Measurements from ENCODE around the gene TSPAN3. TPM values are rescaled to one million over a fixed set of nuclear protein-coding genes. Genes with fewer than 3 reads are reported as not detected.

Gene TSPAN3
- total RNA-seq, 2 experiments from 2014 or later, result 14.7 to 15.5 TPM

GRCh38 chr15:77032647-77033416 lies 38.1 kb downstream of the TSPAN3 start:
- ChIA-PET CTCF (interaction anchor here (1.4 kb wide), 1 partner anchor 9 kb away, joined by 3 read pairs; no protein-coding TSS in a partner anchor), POLR2A (interaction anchor here (0.9 to 2.6 kb wide), 2 partner anchors 38 kb away, joined by 3 to 14 read pairs; partner anchors contain the start of gene PSTPIP1)
- no peak overlapping the region for H3K27ac ChIP-seq (ENCODE audit: low read depth in 1 of 2, low read length in 2 of 2)
- TF ChIP-seq CTCF (IDR thresholded peaks at IDR 0.05), result no peak
- Mint-ChIP-seq H3K27ac (no peak overlapping the region), H3K36me3 (ENCODE audit: low read depth) (peaks cover 68% of the 10 kb centered on the region), H3K4me3 (no peak overlapping the region), H3K27me3 (no peaks in the 10 kb centered on the region), H3K4me1 (ENCODE audit: low read depth) (no peaks in the 10 kb centered on the region), H3K9me3 (no peaks in the 10 kb centered on the region)
- H3K4me1 ChIP-seq (ENCODE audit: insufficient read depth, low read length), result peaks cover 5% of the 10 kb centered on the region
- intact Hi-C loops (cut with DNase I, micrococcal nuclease), result no loop called here
- no peaks in the 10 kb centered on the region for H3K27me3 ChIP-seq (ENCODE audit: control insufficient read depth in 1 of 2, insufficient read depth in 2 of 2, low read length in 2 of 2)
- no peak overlapping the region for H3K4me3 ChIP-seq (ENCODE audit: low read length)
- DNase-seq (peak in 1 of 14 experiments; percentile 1), ATAC-seq (ENCODE audit: poor library complexity) (no peak)
- peaks cover 100% of the 10 kb centered on the region for H3K36me3 ChIP-seq (ENCODE audit: insufficient read depth, low read length)
- peaks cover 0 to 19% of the 10 kb centered on the region in 2 experiments for H3K9me3 ChIP-seq (ENCODE audit: control insufficient read depth in 1 of 2, insufficient read depth in 1 of 2, low read length in 2 of 2)

- H3K36me3 Mint-ChIP-seq (ENCODE audit: low read depth), result peaks cover 64% of the 10 kb centered on the region
- Histone ChIP-seq H3K9me3 (ENCODE audit: control insufficient read depth in 1 of 2, insufficient read depth in 1 of 2, low read length in 2 of 2) (peaks cover 0 to 12% of the 10 kb centered on the region in 2 experiments), H3K27me3 (ENCODE audit: control insufficient read depth in 1 of 2, insufficient read depth in 2 of 2, low read length in 2 of 2) (no peaks in the 10 kb centered on the region), H3K36me3 (ENCODE audit: insufficient read depth, low read length) (peaks cover 100% of the 10 kb centered on the region), H3K4me3 (ENCODE audit: low read length) (no peak overlapping the region), H3K27ac (ENCODE audit: low read depth in 1 of 2, low read length in 2 of 2) (no peak overlapping the region), H3K4me1 (ENCODE audit: insufficient read depth, low read length) (peaks cover 8% of the 10 kb centered on the region)
- POLR2A ChIA-PET, result interaction anchor here (0.9 to 2.6 kb wide), 3 partner anchors 29 to 126 kb away, joined by 3 to 14 read pairs (median 4); partner anchors contain the start of genes PSTPIP1 and SCAPER
- peak overlapping the region; percentile 39 for H3K27ac Mint-ChIP-seq
- no peaks in the 10 kb centered on the region for H3K27me3 Mint-ChIP-seq
- DNase-seq, result peak in 2 of 14 experiments; percentile 1 to 18
- no peak for ATAC-seq (ENCODE audit: poor library complexity)
- no peaks in the 10 kb centered on the region for H3K9me3 Mint-ChIP-seq
- H3K4me1 Mint-ChIP-seq (ENCODE audit: low read depth), result no peaks in the 10 kb centered on the region
- intact Hi-C loops (cut with DNase I, micrococcal nuclease), result no loop called here
- H3K4me3 Mint-ChIP-seq, result no peak overlapping the region
- CTCF ChIA-PET, result interaction anchor here (1.2 to 1.4 kb wide), 3 partner anchors 9 to 55 kb away, joined by 3 to 6 read pairs (median 3); no protein-coding TSS in a partner anchor
- no peak for TF ChIP-seq CTCF (IDR thresholded peaks at IDR 0.05)
These were observed 38.8 kb downstream of the TSPAN3 start for GRCh38 chr15:77032052-77032646.

- peaks cover 100% of the 10 kb centered on the region for H3K36me3 ChIP-seq (ENCODE audit: insufficient read depth, low read length)
- POLR2A ChIA-PET, result interaction anchor here (0.9 to 2.6 kb wide), 4 partner anchors 25 to 126 kb away, joined by 3 to 14 read pairs (median 4); partner anchors contain the start of genes PSTPIP1 and SCAPER
- TF ChIP-seq CTCF (IDR thresholded peaks at IDR 0.05), result no peak
These were observed 39.4 kb downstream of the TSPAN3 start for GRCh38 chr15:77031376-77032050.

More at GRCh38 chr15:77031376-77032050, 39.4 kb downstream of the TSPAN3 start:
- CTCF ChIA-PET, result interaction anchor here (1.2 to 1.4 kb wide), 3 partner anchors 8 to 55 kb away, joined by 3 to 6 read pairs (median 3); no protein-coding TSS in a partner anchor
- peak overlapping the region; percentile 39 for H3K27ac Mint-ChIP-seq
- DNase-seq (peak in 5 of 14 experiments; percentile 26 to 50 (median 43)), ATAC-seq (ENCODE audit: poor library complexity) (peak; percentile 54)
- Histone ChIP-seq H3K27ac (ENCODE audit: low read depth in 1 of 2, low read length in 2 of 2) (no peak overlapping the region), H3K27me3 (ENCODE audit: control insufficient read depth in 1 of 2, insufficient read depth in 2 of 2, low read length in 2 of 2) (no peaks in the 10 kb centered on the region), H3K4me3 (ENCODE audit: low read length) (no peak overlapping the region), H3K4me1 (ENCODE audit: insufficient read depth, low read length) (peaks cover 14% of the 10 kb centered on the region), H3K9me3 (ENCODE audit: control insufficient read depth in 1 of 2, insufficient read depth in 1 of 2, low read length in 2 of 2) (peaks cover 0 to 6% of the 10 kb centered on the region in 2 experiments)
- H3K4me1 Mint-ChIP-seq (ENCODE audit: low read depth), result no peaks in the 10 kb centered on the region
- no peak overlapping the region for H3K4me3 Mint-ChIP-seq
- intact Hi-C loops (cut with DNase I, micrococcal nuclease), result no loop called here
- H3K27me3 Mint-ChIP-seq, result no peaks in the 10 kb centered on the region
- H3K9me3 Mint-ChIP-seq, result no peaks in the 10 kb centered on the region
- H3K36me3 Mint-ChIP-seq (ENCODE audit: low read depth), result peaks cover 63% of the 10 kb centered on the region
